ENCODE data around the gene SETD5. TPM values are rescaled to one million over a fixed set of nuclear protein-coding genes. Genes with fewer than 3 reads are reported as not detected.
A peak's percentile ranks its signal among the peaks of the same experiment; 100 is the strongest.

Gene SETD5
- total and polyA plus RNA-seq, 4 donors = 85.6 to 180 (median 135) TPM

DNA sequence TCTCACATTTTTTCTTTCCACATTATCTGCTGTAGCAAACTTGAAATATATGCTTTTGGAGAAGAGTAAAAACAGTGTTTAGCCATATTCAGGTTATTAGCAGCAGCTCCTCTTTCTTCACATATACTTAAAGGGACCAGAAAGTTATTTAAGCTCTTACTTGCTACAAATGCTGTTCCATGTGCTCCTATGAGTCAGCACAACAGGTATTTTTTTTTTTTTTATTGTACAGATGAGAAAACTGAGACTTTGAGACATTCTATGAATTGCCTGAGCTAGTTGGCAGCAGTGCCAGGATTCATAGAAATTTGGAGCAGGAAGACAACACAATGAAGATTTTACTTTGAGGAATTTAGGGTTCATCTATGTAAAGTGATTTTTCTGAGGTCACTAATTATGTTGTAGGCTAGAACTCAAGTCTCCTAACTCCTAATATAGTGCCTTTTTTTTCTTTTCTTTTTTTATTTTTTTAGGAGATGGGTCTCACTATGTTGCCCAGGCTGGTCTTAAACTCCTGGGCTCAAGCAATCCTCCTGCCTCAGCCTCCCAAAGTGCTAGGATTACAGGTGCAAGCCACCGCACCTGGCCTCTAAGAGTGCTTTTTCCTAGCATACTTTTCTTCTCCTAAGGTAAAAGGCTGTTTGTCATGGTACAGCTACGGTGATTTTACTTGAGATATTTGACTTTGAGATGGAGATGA, 23.6 kb downstream of the SETD5 start:
- no peak for DNase-seq (ENCODE audit: low read depth in 4 of 6, low spot score in 6 of 6)
- Histone ChIP-seq H3K4me3 (ENCODE audit: low read depth, low read length) (no peak overlapping the region), H3K9me3 (ENCODE audit: control insufficient read depth, insufficient read depth, low read length) (no peaks in the 10 kb centered on the region), H3K36me3 (ENCODE audit: control insufficient read depth, insufficient read depth, low read length) (peaks cover 6% of the 10 kb centered on the region), H3K27me3 (ENCODE audit: control insufficient read depth, insufficient read depth, low read length) (no peaks in the 10 kb centered on the region), H3K27ac (ENCODE audit: low read depth, low read length) (no peak overlapping the region), H3K4me1 (ENCODE audit: control insufficient read depth, insufficient read depth, low read length) (no peaks in the 10 kb centered on the region)
- WGBS (ENCODE audit: insufficient coverage) = no CpG with 5 or more reads among the region's 2 CpGs

DNA sequence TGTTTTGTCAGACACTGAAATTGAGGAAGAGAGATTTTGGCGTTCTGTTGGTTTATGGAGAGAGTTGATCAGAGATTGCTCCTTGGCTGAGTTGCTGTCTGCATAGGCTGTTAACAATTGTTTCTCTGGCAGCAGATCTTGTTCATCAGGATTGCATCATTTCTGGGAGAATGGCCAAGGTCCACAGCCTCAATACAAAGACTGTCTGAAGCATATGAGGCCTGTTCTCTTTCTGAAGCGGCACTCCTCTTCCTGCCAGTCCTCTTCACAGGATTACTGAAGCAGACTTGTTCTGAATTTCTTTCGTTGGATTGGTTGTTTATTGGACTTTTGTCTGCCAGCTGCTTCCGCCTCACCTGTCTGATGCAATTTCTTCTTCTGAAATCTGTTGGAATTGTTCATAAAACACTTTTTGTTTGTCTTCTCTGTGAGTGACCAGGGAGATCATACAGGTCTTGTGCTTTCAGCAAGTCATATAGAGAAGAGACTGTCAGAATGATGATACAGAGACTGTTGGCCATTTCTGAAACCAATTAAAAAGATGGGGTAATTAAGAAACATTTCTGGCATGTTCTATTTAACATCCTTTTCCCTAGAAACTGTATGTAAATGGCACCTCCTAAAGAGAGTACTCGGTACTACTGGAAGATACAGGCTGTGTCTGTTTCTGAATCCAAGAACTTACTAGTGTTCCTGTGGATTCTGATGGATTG, 25.5 kb downstream of the SETD5 start:
- Histone ChIP-seq H3K4me3 (ENCODE audit: low read depth, low read length) (peak overlapping the region; percentile 10), H3K4me1 (ENCODE audit: control insufficient read depth, insufficient read depth, low read length) (no peaks in the 10 kb centered on the region), H3K36me3 (ENCODE audit: control insufficient read depth, insufficient read depth, low read length) (peaks cover 19% of the 10 kb centered on the region), H3K27ac (ENCODE audit: low read depth, low read length) (peak overlapping the region; percentile 96), H3K27me3 (ENCODE audit: control insufficient read depth, insufficient read depth, low read length) (no peaks in the 10 kb centered on the region), H3K9me3 (ENCODE audit: control insufficient read depth, insufficient read depth, low read length) (no peaks in the 10 kb centered on the region)
- DNase-seq (ENCODE audit: low read depth in 4 of 6, low spot score in 6 of 6) = peak; percentile 85 to 98 (median 88)
- 11% methylated on average over 3 of the region's 5 CpGs for WGBS (ENCODE audit: insufficient coverage)

DNA sequence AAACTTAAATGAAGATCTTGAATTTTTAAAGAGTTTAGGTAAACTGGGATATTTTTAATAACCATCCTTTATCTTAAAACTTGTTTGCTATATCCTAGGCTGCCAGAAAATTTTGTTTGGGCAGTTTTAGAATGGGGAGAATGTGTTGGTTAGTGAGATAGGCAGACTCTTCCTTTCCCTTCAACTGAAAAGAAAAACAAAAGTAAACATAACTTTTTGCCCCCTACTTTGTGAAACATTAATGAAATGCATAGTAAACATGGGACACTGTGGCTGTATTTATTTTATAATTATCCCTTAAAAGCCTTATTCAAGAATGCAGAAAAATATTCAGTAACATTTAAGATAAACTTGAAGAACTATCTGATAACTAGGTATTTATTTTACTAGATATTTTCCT, 31.0 kb downstream of the SETD5 start:
- Histone ChIP-seq H3K9me3 (ENCODE audit: control insufficient read depth, insufficient read depth, low read length) (no peaks in the 10 kb centered on the region), H3K27ac (ENCODE audit: low read depth, low read length) (no peak overlapping the region), H3K36me3 (ENCODE audit: control insufficient read depth, insufficient read depth, low read length) (peaks cover 30% of the 10 kb centered on the region)

DNA sequence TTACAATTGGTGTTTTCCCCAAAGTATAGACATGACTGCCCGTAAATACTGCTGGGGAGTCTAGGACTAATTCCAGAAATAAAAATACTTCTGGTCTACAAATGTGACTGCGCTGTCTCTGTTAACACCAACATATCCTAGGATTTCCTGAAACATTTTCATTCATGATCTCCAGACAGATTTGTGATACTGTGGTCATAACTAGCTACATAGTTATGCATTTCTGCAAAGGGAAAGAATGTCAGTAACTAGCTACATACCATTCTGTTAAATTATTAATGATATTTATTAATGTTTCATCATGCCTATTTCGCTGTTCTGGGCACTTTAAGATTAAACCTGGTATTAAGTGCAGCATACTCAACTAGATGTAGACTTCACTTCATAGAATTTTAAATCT, 33.3 kb downstream of the SETD5 start:
- H3K27me3 ChIP-seq (ENCODE audit: control insufficient read depth, insufficient read depth, low read length) = no peaks in the 10 kb centered on the region
- DNase-seq (ENCODE audit: low read depth in 4 of 6, low spot score in 6 of 6) = no peak
- 80% methylated on average over 1 of the region's 3 CpGs for WGBS (ENCODE audit: insufficient coverage)
- H3K4me3 ChIP-seq (ENCODE audit: low read depth, low read length) = no peak overlapping the region
- H3K27ac ChIP-seq (ENCODE audit: low read depth, low read length) = no peak overlapping the region
- H3K4me1 ChIP-seq (ENCODE audit: control insufficient read depth, insufficient read depth, low read length) = no peaks in the 10 kb centered on the region
- no peaks in the 10 kb centered on the region for H3K9me3 ChIP-seq (ENCODE audit: control insufficient read depth, insufficient read depth, low read length)
- H3K36me3 ChIP-seq (ENCODE audit: control insufficient read depth, insufficient read depth, low read length) = peaks cover 46% of the 10 kb centered on the region

More for the DNA sequence above, 31.0 kb downstream of the SETD5 start:
- DNase-seq (ENCODE audit: low read depth in 4 of 6, low spot score in 6 of 6) = no peak
- no peaks in the 10 kb centered on the region for H3K27me3 ChIP-seq (ENCODE audit: control insufficient read depth, insufficient read depth, low read length)
- H3K4me1 ChIP-seq (ENCODE audit: control insufficient read depth, insufficient read depth, low read length) = no peaks in the 10 kb centered on the region
- H3K4me3 ChIP-seq (ENCODE audit: low read depth, low read length) = no peak overlapping the region

DNA sequence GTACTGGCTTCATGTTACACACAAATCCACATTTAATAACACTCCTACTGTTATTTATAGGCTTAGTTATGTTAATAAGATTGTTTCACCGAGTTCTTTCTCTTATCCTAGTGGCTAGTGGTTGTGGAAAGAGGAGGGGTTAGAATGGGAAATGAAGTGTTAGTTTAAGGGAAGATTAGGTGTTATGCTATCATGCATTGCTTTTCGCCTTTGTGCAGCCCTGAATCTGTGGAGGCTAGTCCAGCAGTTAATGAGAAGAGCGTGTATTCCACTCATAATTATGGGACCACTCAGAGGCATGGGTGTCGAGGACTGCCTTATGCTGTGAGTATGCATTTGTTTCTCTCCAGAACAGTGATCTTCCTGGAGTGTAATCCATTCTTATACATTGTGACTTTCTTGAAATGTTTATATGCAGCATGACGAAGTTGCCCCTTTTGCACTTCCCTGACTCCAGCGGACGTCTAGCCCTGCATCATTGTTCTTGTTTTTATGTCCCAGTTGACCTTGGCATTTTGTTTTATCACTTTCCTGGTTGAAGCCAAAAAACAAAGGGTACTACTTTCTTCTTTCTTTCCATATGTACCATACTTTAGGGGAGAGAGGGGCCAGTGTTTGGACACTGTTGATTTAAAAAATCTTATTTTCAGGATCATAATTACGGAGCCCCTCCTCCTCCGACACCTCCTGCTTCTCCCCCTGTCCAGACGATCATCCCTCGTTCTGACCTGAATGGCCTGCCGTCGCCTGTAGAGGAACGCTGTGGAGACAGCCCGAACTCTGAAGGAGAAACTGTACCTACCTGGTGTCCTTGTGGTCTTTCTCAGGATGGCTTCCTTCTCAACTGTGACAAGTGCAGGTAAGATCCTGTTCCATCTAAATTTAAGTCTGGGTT, 36.5 kb downstream of the SETD5 start:
- H3K4me1 ChIP-seq (ENCODE audit: control insufficient read depth, insufficient read depth, low read length) = no peaks in the 10 kb centered on the region
- no peak overlapping the region for H3K4me3 ChIP-seq (ENCODE audit: low read depth, low read length)
- no peak overlapping the region for H3K27ac ChIP-seq (ENCODE audit: low read depth, low read length)
- H3K9me3 ChIP-seq (ENCODE audit: control insufficient read depth, insufficient read depth, low read length) = no peaks in the 10 kb centered on the region
- H3K36me3 ChIP-seq (ENCODE audit: control insufficient read depth, insufficient read depth, low read length) = peaks cover 37% of the 10 kb centered on the region
- WGBS (ENCODE audit: insufficient coverage) = 86% methylated on average over 10 of the region's 15 CpGs
- DNase-seq (ENCODE audit: low read depth in 4 of 6, low spot score in 6 of 6) = no peak
- no peaks in the 10 kb centered on the region for H3K27me3 ChIP-seq (ENCODE audit: control insufficient read depth, insufficient read depth, low read length)

DNA sequence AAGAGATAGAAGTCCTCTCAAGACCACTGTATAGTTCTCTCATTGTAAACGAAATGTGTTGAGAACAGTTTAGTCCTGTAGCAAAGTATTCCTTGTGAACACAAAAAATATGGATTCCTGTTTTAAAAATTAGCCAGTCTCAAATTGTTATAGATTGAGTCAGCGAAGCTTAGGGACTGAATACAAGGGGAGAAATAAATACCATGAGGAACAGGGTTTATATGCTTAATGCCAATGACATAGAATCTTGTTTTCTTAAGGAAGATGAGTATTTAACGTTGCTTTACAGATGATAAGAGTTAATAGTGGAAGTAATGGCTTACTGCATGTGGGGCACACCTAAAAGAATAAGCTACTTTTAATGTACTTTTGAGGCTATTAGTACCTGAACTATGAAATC, 37.9 kb downstream of the SETD5 start:
- H3K4me1 ChIP-seq (ENCODE audit: control insufficient read depth, insufficient read depth, low read length) = no peaks in the 10 kb centered on the region
- DNase-seq (ENCODE audit: low read depth in 4 of 6, low spot score in 6 of 6) = no peak
- no peak overlapping the region for H3K27ac ChIP-seq (ENCODE audit: low read depth, low read length)
- peaks cover 29% of the 10 kb centered on the region for H3K36me3 ChIP-seq (ENCODE audit: control insufficient read depth, insufficient read depth, low read length)
- WGBS (ENCODE audit: insufficient coverage) = 100% methylated on average over 2 of the region's 3 CpGs
- no peaks in the 10 kb centered on the region for H3K9me3 ChIP-seq (ENCODE audit: control insufficient read depth, insufficient read depth, low read length)
- H3K27me3 ChIP-seq (ENCODE audit: control insufficient read depth, insufficient read depth, low read length) = no peaks in the 10 kb centered on the region
- no peak overlapping the region for H3K4me3 ChIP-seq (ENCODE audit: low read depth, low read length)

DNA sequence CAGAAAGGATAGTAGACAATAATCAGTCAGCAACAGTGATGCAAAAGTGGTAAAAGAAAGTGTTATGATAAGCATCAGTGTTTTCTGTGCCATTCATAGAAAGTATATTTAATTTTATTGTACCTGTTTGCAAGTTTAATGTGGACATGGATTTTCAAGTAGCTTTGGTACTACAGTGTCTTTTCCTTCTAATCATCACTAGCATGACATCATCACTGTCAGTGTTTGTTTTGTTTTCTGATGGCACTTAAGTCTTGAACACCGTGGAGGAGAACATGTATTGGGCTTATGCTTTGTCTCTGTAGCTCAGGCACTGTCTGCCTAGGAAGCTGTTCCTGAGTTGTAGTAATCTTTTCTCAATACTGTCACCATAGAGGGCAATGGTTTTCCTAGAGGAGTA, 41.9 kb downstream of the SETD5 start:
- DNase-seq (ENCODE audit: low read depth in 4 of 6, low spot score in 6 of 6) = no peak
- Histone ChIP-seq H3K9me3 (ENCODE audit: control insufficient read depth, insufficient read depth, low read length) (no peaks in the 10 kb centered on the region), H3K4me3 (ENCODE audit: low read depth, low read length) (no peak overlapping the region), H3K27ac (ENCODE audit: low read depth, low read length) (no peak overlapping the region), H3K27me3 (ENCODE audit: control insufficient read depth, insufficient read depth, low read length) (no peaks in the 10 kb centered on the region), H3K36me3 (ENCODE audit: control insufficient read depth, insufficient read depth, low read length) (peaks cover 43% of the 10 kb centered on the region), H3K4me1 (ENCODE audit: control insufficient read depth, insufficient read depth, low read length) (no peaks in the 10 kb centered on the region)
- no CpG with 5 or more reads among the region's 1 CpG for WGBS (ENCODE audit: insufficient coverage)

DNA sequence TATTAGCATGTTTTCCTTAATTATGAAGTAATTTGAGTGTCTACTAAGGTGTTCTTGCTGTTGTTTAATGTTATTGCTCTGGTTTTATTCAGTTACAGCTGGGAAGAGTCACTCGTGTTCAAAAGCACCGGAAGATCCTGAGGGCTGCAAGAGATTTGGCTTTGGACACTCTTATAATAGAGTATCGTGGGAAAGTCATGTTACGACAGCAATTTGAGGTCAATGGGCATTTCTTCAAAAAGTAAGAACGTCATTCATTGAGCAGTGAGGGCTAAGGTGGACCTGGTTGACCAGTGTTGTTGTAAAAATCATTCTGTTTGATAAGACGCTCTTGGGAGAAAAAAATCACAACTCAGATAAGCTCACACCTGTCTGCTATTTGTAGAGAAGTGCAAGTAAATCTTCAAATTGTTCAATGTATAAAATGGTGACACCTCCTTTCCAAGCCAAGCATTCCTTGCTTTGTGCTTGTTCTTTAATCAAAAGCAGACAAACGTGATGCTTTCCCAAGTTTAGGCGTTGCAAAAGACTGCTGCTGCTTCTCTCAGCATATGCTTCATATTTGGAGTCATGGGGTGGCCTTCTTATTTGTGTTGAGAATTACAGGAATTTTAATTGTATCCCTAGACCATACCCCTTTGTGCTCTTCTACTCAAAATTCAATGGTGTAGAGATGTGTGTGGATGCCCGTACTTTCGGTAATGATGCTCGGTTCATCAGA, 44.2 kb downstream of the SETD5 start:
- Histone ChIP-seq H3K9me3 (ENCODE audit: control insufficient read depth, insufficient read depth, low read length) (no peaks in the 10 kb centered on the region), H3K4me1 (ENCODE audit: control insufficient read depth, insufficient read depth, low read length) (no peaks in the 10 kb centered on the region), H3K36me3 (ENCODE audit: control insufficient read depth, insufficient read depth, low read length) (peaks cover 41% of the 10 kb centered on the region), H3K27me3 (ENCODE audit: control insufficient read depth, insufficient read depth, low read length) (no peaks in the 10 kb centered on the region), H3K27ac (ENCODE audit: low read depth, low read length) (no peak overlapping the region), H3K4me3 (ENCODE audit: low read depth, low read length) (no peak overlapping the region)
- 94% methylated on average over 5 of the region's 11 CpGs for WGBS (ENCODE audit: insufficient coverage)
- DNase-seq (ENCODE audit: low read depth in 4 of 6, low spot score in 6 of 6) = no peak

DNA sequence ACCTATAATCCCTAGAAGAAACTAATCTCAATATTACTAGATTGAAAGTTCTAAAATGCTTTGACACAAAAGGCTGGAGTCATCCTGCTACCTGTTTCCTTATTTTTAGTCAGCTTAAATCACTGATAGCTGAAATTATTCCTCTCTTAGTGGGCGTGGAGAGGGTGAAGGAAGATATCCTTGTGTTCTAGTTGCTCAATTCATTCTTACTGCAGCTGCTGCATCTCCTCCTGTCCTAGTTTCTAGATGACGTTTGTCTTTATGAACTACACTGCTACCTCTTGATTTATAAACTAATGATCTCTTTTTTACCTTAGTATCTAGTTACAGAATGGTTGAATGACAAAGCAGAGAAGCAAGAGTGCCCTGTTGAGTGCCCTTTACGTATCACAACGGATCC, 50.7 kb downstream of the SETD5 start:
- Histone ChIP-seq H3K27me3 (ENCODE audit: control insufficient read depth, insufficient read depth, low read length) (no peaks in the 10 kb centered on the region), H3K4me1 (ENCODE audit: control insufficient read depth, insufficient read depth, low read length) (no peaks in the 10 kb centered on the region), H3K36me3 (ENCODE audit: control insufficient read depth, insufficient read depth, low read length) (peaks cover 45% of the 10 kb centered on the region), H3K4me3 (ENCODE audit: low read depth, low read length) (no peak overlapping the region), H3K27ac (ENCODE audit: low read depth, low read length) (no peak overlapping the region), H3K9me3 (ENCODE audit: control insufficient read depth, insufficient read depth, low read length) (no peaks in the 10 kb centered on the region)
- WGBS (ENCODE audit: insufficient coverage) = 93% methylated on average over 2 of the region's 4 CpGs
- no peak for DNase-seq (ENCODE audit: low read depth in 4 of 6, low spot score in 6 of 6)

Measured in spinal cord (tissue), 10 donors.